ENCODE measurements around the gene PDE8A. TPM values are rescaled to one million over a fixed set of nuclear protein-coding genes. Genes with fewer than 3 reads are reported as not detected.

PDE8A gene
- total RNA-seq, 1 experiment from 2014 or later: 44.2 TPM

- no peak overlapping the region for H3K27ac ChIP-seq (ENCODE audit: low read length)
- DNase-seq: no peak
- no peaks in the 10 kb centered on the region for H3K36me3 ChIP-seq (ENCODE audit: low read depth, low read length)
- no peak overlapping the region for H3K9ac ChIP-seq (ENCODE audit: low read length)
- peaks cover 30% of the 10 kb centered on the region for H3K4me1 ChIP-seq (ENCODE audit: insufficient read depth, low read length)
- no peaks in the 10 kb centered on the region for H3K9me2 ChIP-seq (replicated peaks; ENCODE audit: low read length)
- peaks cover 97% of the 10 kb centered on the region for H3K79me2 ChIP-seq (ENCODE audit: low read length)
- no peak overlapping the region for H2AFZ ChIP-seq (ENCODE audit: low read length)
- CTCF ChIA-PET: no interaction called here
- no peak overlapping the region for H3K4me2 ChIP-seq (ENCODE audit: low read length)
- H3K9me3 ChIP-seq (ENCODE audit: low read length): no peaks in the 10 kb centered on the region
- H3K27me3 ChIP-seq (ENCODE audit: low read length): no peaks in the 10 kb centered on the region
- peaks cover 4% of the 10 kb centered on the region for H3F3A ChIP-seq (ENCODE audit: low read length, unreplicated experiment)
- no TSS peak for BruUV-seq (replicated peaks)
- H3K4me3 ChIP-seq (ENCODE audit: low read length): no peak overlapping the region
- ATAC-seq: no peak
- intact Hi-C loops (cut with micrococcal nuclease): no loop called here
- no peak for TF ChIP-seq EZH2 (IDR thresholded peaks at IDR 0.05; ENCODE audit: low read length, unreplicated experiment)
- no peak for TF ChIP-seq EZH2phosphoT487 (IDR thresholded peaks at IDR 0.05; ENCODE audit: borderline replicate concordance, low read length)
- TF ChIP-seq CTCF (conservative IDR thresholded peaks at IDR 0.05; ENCODE audit: low read depth, low read length): no peak
- peaks cover 18% of the 10 kb centered on the region for H4K20me1 ChIP-seq (ENCODE audit: low read length)
- POLR2A ChIA-PET (ENCODE audit: unreplicated experiment): no interaction called here
These were observed 44.0 kb downstream of the PDE8A start for GRCh38 chr15:85025516-85026251.

GRCh38 chr15:85026304-85027032 is 44.8 kb downstream of the PDE8A start:
- Histone ChIP-seq H3F3A (ENCODE audit: low read length, unreplicated experiment) (peaks cover 4% of the 10 kb centered on the region), H3K27me3 (ENCODE audit: low read length) (no peaks in the 10 kb centered on the region), H3K4me1 (ENCODE audit: insufficient read depth, low read length) (peaks cover 30% of the 10 kb centered on the region), H3K9me3 (ENCODE audit: low read length) (no peaks in the 10 kb centered on the region), H3K4me2 (ENCODE audit: low read length) (no peak overlapping the region), H3K9ac (ENCODE audit: low read length) (no peak overlapping the region), H3K27ac (ENCODE audit: low read length) (no peak overlapping the region), H3K79me2 (ENCODE audit: low read length) (peaks cover 97% of the 10 kb centered on the region), H3K9me2 (replicated peaks; ENCODE audit: low read length) (no peaks in the 10 kb centered on the region), H4K20me1 (ENCODE audit: low read length) (peaks cover 20% of the 10 kb centered on the region), H2AFZ (ENCODE audit: low read length) (no peak overlapping the region), H3K36me3 (ENCODE audit: low read depth, low read length) (no peaks in the 10 kb centered on the region), H3K4me3 (ENCODE audit: low read length) (no peak overlapping the region)
- TF ChIP-seq EZH2 (IDR thresholded peaks at IDR 0.05; ENCODE audit: low read length, unreplicated experiment) (no peak), CTCF (conservative IDR thresholded peaks at IDR 0.05; ENCODE audit: low read depth, low read length) (no peak), EZH2phosphoT487 (IDR thresholded peaks at IDR 0.05; ENCODE audit: borderline replicate concordance, low read length) (no peak)
- intact Hi-C loops (cut with micrococcal nuclease): no loop called here
- DNase-seq: no peak
- ChIA-PET CTCF (no interaction called here), POLR2A (ENCODE audit: unreplicated experiment) (no interaction called here)
- no peak for ATAC-seq
- no TSS peak for BruUV-seq (replicated peaks)

GRCh38 chr15:85027033-85027380 is 45.4 kb downstream of the PDE8A start:
- Histone ChIP-seq H2AFZ (ENCODE audit: low read length) (no peak overlapping the region), H4K20me1 (ENCODE audit: low read length) (peaks cover 24% of the 10 kb centered on the region), H3K36me3 (ENCODE audit: low read depth, low read length) (no peaks in the 10 kb centered on the region), H3K27ac (ENCODE audit: low read length) (no peak overlapping the region), H3K4me1 (ENCODE audit: insufficient read depth, low read length) (peaks cover 30% of the 10 kb centered on the region), H3K9ac (ENCODE audit: low read length) (no peak overlapping the region), H3K27me3 (ENCODE audit: low read length) (no peaks in the 10 kb centered on the region), H3K4me2 (ENCODE audit: low read length) (no peak overlapping the region), H3K79me2 (ENCODE audit: low read length) (peaks cover 97% of the 10 kb centered on the region), H3F3A (ENCODE audit: low read length, unreplicated experiment) (peaks cover 4% of the 10 kb centered on the region), H3K9me2 (replicated peaks; ENCODE audit: low read length) (no peaks in the 10 kb centered on the region), H3K4me3 (ENCODE audit: low read length) (no peak overlapping the region), H3K9me3 (ENCODE audit: low read length) (no peaks in the 10 kb centered on the region)
- BruUV-seq (replicated peaks): no TSS peak
- TF ChIP-seq EZH2phosphoT487 (IDR thresholded peaks at IDR 0.05; ENCODE audit: borderline replicate concordance, low read length) (no peak), CTCF (conservative IDR thresholded peaks at IDR 0.05; ENCODE audit: low read depth, low read length) (no peak), EZH2 (IDR thresholded peaks at IDR 0.05; ENCODE audit: low read length, unreplicated experiment) (no peak)
- POLR2A ChIA-PET (ENCODE audit: unreplicated experiment): no interaction called here
- intact Hi-C loops (cut with micrococcal nuclease): no loop called here
- CTCF ChIA-PET: no interaction called here
- ATAC-seq (no peak), DNase-seq (no peak)

All from PC-3 (cell line).